22Rv1 (cell line): Measurements from ENCODE around the gene ZFP91.
A peak's percentile ranks its signal among the peaks of the same experiment; 100 is the strongest.

Experiments
- H3K27ac ChIP-seq: fragments of 450-650 bp; 2 replicates; pipeline ENCODE4 v1.5.1; 2017
- CTCF ChIP-seq: fragments of 450-650 bp; IDR thresholded peaks from 2 replicates; pipeline ENCODE4 v1.5.1; 2017; ENCODE audit warnings: mild to moderate bottlenecking
- ZFX ChIP-seq: fragments of 450-650 bp; IDR thresholded peaks from 2 replicates; pipeline ENCODE4 v1.6.1; 2017; ENCODE audit warnings: antibody characterized with exemption, borderline replicate concordance

ZFP91 gene

DNA sequence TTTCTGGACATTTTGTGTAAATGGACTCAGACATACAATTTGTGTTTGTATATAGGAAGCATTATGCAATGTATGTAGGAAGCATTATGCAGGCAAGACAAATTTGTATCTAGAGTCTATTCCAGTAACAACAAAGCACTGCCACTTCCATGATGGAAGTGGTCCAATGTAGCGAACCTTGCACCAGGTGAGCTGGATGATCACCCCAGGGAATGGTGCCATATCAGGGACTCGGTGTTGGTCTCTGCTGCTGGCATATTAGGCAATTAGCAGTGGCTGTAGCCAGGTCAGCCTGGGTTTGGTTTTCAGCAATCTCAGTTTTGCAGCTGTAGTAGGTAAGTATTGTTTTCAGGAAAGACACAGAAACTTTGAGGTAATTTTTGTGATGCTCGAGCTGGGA, 12.8 kb downstream of the ZFP91 start:
- TF ChIP-seq CTCF, result no peak
- TF ChIP-seq ZFX, result no peak
- peak overlapping the region; percentile 42; the same call in 1 of the 2 replicates for H3K27ac ChIP-seq

GRCh38 chr11:58592760-58593472, 14.1 kb downstream of the ZFP91 start:
- peak overlapping the region; percentile 42 for H3K27ac ChIP-seq
- TF ChIP-seq ZFX, result no peak
- no peak for TF ChIP-seq CTCF

- H3K27ac ChIP-seq, result no peak overlapping the region
These were observed 16.0 kb downstream of the ZFP91 start for GRCh38 chr11:58594826-58595225.

DNA sequence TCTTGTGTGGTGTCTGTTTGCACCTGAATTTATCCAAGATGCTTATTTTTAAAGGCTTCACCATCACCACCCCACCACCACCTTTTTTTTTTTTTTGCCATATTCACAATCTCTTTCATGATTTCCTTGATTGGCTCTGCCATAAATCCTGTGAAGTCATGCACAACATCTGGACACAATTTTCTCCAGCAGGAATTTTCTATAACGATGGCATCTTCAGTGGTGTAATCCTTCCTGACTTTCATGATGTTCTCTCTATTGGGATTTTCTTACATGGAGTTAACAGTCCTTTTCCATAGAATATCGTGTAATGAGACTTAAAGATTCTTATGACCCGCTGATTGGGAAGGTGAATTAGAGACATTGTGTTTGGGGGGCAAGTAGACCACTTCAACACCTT, 17.8 kb downstream of the ZFP91 start:
- no peak overlapping the region for H3K27ac ChIP-seq
- TF ChIP-seq ZFX (no peak), CTCF (no peak)

More at GRCh38 chr11:58594826-58595225, 16.0 kb downstream of the ZFP91 start:
- TF ChIP-seq ZFX (no peak), CTCF (no peak)

DNA sequence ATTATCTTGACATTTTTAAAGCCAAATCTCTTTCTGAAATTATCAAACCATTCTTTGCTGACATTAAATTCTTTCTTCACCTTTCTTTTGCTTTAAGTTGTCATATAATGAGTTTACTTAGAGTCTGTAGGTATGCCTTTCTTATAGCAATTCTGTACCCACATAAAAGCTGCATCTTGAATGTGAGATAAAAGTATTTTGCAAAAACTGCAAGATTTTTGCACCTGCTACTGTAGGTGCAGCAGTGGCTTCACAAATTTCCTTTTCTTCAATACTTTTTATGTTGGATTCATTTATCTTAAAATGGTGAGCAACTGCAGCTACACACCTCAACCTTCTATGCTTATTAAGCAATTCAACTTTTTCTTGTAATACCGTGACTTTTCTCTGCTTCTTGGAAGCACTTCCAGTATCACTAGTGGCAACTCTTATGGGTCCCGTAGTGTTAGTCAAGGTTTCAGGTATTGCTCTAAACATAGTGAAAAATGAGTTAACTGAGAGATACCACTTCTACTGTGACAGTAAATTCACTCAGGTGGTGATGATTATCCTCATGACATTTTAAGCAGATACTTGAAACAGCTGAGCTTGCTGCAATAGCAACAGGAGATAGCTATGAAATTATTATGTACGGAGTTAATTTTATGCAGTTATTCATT, 18.8 kb downstream of the ZFP91 start:
- no peak for TF ChIP-seq ZFX
- no peak for TF ChIP-seq CTCF
- H3K27ac ChIP-seq, result no peak overlapping the region

- TF ChIP-seq ZFX (no peak), CTCF (no peak)
- no peak overlapping the region for H3K27ac ChIP-seq
These were observed 21.6 kb downstream of the ZFP91 start for GRCh38 chr11:58600510-58600909.
